ENCODE results near the gene TMEM30A. TPM values are rescaled to one million over a fixed set of nuclear protein-coding genes. Genes with fewer than 3 reads are reported as not detected.
A peak's percentile ranks its signal among the peaks of the same experiment; 100 is the strongest.

Gene TMEM30A
- total and polyA plus RNA-seq, 2 donors, result 40.6 to 45.8 TPM

DNA sequence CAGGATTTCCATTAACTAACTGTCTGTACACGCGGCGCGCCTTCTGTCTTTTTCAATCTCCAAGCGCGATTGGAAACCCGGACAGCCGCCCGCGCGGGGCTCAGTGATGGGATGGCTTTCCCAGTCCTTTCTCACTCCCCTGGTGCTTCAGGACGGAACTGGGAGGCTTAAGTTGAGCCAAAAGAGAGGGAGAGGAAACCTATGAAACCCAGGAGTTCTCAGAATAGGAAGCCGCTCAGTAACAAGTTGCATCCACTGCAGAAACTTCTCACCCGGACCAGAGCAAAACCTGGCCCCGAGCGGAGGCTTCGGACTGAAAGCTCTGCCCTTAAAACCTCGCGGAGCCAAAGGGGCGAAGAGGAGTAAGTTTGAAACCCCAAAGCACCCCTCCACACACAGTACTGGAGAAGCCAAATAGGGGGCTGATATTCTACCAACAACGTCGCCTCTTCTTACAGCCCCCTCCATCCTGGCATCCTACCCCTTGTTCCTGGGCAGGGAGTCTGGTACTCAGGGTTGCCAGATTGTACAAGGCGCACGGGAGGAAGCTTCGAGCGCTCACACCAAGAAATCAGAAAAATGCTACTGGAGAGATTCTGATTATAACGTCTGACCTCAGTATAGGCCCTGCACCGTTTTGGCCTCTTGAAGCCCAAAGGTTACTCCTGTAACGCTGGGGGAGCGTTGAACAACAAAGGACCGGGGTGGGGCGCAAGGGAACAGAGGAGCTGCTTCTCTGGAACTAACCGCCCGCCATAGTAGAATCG, 77.8 kb downstream of the TMEM30A start:
- peak overlapping the region in 1 of 2 donors; percentile 58 for H3K27ac ChIP-seq (ENCODE audit: low read depth in 1 of 2, low read length in 1 of 2)

DNA sequence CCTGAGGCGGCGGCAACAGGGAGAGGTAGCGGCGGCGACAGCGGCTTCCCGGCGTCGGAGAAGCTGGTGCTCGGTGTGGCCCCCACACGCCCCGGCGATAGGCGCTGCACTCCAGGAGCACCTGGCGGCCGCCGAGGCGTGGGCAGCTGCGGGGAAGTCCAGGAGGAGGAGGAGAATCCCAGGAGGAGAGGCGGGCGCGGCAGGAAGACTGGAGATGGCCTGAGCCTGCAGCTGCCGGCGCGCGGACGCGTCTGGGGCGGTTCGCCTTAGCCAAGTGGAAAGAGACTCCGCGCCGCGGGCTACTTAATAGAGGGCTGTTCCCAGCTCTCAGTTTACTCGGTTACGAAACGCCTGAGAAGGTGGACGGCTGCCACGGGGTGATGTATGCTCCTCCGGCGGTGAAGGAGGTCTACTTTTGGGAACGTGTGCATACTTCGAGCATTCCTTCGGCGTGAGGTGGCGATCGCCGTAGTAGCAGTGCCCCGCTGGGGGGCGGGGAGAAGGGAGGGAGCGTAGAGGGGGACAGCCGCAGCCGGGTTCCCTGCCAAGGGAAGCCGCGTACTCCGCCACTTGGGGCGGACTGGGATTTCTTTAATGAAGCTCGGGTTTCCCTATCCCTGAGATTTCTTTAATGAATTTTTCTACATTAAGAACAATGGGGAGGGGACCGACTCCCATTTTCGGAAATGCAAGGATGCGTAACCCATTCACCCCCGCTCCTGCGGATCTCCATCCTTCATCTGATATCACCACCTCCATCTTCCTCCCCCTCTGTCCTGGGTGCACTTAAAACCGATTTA, 78.6 kb downstream of the TMEM30A start, which contains the start of gene COL12A1:
Gene COL12A1 (minus strand): TSS at position 278 of the 800 bp plus-strand sequence. CDS start 3,261 bp downstream, outside the sequence.
- DNase-seq (ENCODE audit: low read depth in 6 of 9, low spot score in 9 of 9), result peak in 1 of 9 donors; percentile 35
- H3K36me3 ChIP-seq (ENCODE audit: control insufficient read depth in 2 of 2, insufficient read depth in 2 of 2, low read length in 1 of 2), result no peaks in the 10 kb centered on the region
- H3K27me3 ChIP-seq (ENCODE audit: control insufficient read depth in 2 of 2, insufficient read depth in 1 of 2, low read length in 1 of 2), result peaks cover 64 to 96% of the 10 kb centered on the region in 2 donors
- 2% methylated on average over 64 of the region's 64 CpGs for WGBS
- H3K9me3 ChIP-seq (ENCODE audit: control insufficient read depth in 2 of 2, insufficient read depth in 1 of 2, low read length in 1 of 2), result peaks cover 0 to 9% of the 10 kb centered on the region in 2 donors
- H3K27ac ChIP-seq (ENCODE audit: low read depth in 1 of 2, low read length in 1 of 2), result peak within 1 kb of the TSS in 1 of 2 donors; percentile 61
- peak within 1 kb of the TSS; percentile 4 to 35 for H3K4me3 ChIP-seq (ENCODE audit: low read length in 2 of 2)
- peaks cover 0 to 22% of the 10 kb centered on the region in 2 donors for H3K4me1 ChIP-seq (ENCODE audit: control insufficient read depth in 2 of 2, insufficient read depth in 2 of 2, low read length in 2 of 2)

More for the DNA sequence above, 77.8 kb downstream of the TMEM30A start:
- H3K4me1 ChIP-seq (ENCODE audit: control insufficient read depth in 2 of 2, insufficient read depth in 2 of 2, low read length in 2 of 2), result peaks cover 0 to 22% of the 10 kb centered on the region in 2 donors
- no peaks in the 10 kb centered on the region for H3K36me3 ChIP-seq (ENCODE audit: control insufficient read depth in 2 of 2, insufficient read depth in 2 of 2, low read length in 1 of 2)
- WGBS, result 7% methylated on average over 35 of the region's 35 CpGs
- DNase-seq (ENCODE audit: low read depth in 6 of 9, low spot score in 9 of 9), result no peak
- H3K27me3 ChIP-seq (ENCODE audit: control insufficient read depth in 2 of 2, insufficient read depth in 1 of 2, low read length in 1 of 2), result peaks cover 63 to 89% of the 10 kb centered on the region in 2 donors
- no peak overlapping the region for H3K4me3 ChIP-seq (ENCODE audit: low read length in 2 of 2)
- peaks cover 0 to 9% of the 10 kb centered on the region in 2 donors for H3K9me3 ChIP-seq (ENCODE audit: control insufficient read depth in 2 of 2, insufficient read depth in 1 of 2, low read length in 1 of 2)

GRCh38 chr6:75204959-75205775, 79.4 kb downstream of the TMEM30A start:
- peak overlapping the region in 1 of 2 donors; percentile 61 for H3K27ac ChIP-seq (ENCODE audit: low read depth in 1 of 2, low read length in 1 of 2)
- H3K4me3 ChIP-seq (ENCODE audit: low read length in 2 of 2), result peak overlapping the region; percentile 4 to 35
- 4% methylated on average over 47 of the region's 47 CpGs for WGBS
- no peaks in the 10 kb centered on the region for H3K36me3 ChIP-seq (ENCODE audit: control insufficient read depth in 2 of 2, insufficient read depth in 2 of 2, low read length in 1 of 2)
- DNase-seq (ENCODE audit: low read depth in 6 of 9, low spot score in 9 of 9), result peak in 1 of 9 donors; percentile 4
- peaks cover 0 to 9% of the 10 kb centered on the region in 2 donors for H3K9me3 ChIP-seq (ENCODE audit: control insufficient read depth in 2 of 2, insufficient read depth in 1 of 2, low read length in 1 of 2)
- H3K4me1 ChIP-seq (ENCODE audit: control insufficient read depth in 2 of 2, insufficient read depth in 2 of 2, low read length in 2 of 2), result peaks cover 0 to 22% of the 10 kb centered on the region in 2 donors
- H3K27me3 ChIP-seq (ENCODE audit: control insufficient read depth in 2 of 2, insufficient read depth in 1 of 2, low read length in 1 of 2), result peaks cover 66 to 97% of the 10 kb centered on the region in 2 donors

GRCh38 chr6:75204217-75204958, 80.2 kb downstream of the TMEM30A start:
- Histone ChIP-seq H3K9me3 (ENCODE audit: control insufficient read depth in 2 of 2, insufficient read depth in 1 of 2, low read length in 1 of 2) (peaks cover 0 to 9% of the 10 kb centered on the region in 2 donors), H3K4me1 (ENCODE audit: control insufficient read depth in 2 of 2, insufficient read depth in 2 of 2, low read length in 2 of 2) (peaks cover 0 to 22% of the 10 kb centered on the region in 2 donors), H3K27ac (ENCODE audit: low read depth in 1 of 2, low read length in 1 of 2) (peak overlapping the region in 1 of 2 donors; percentile 56), H3K4me3 (ENCODE audit: low read length in 2 of 2) (peak overlapping the region in 1 of 2 donors; percentile 35), H3K36me3 (ENCODE audit: control insufficient read depth in 2 of 2, insufficient read depth in 2 of 2, low read length in 1 of 2) (no peaks in the 10 kb centered on the region), H3K27me3 (ENCODE audit: control insufficient read depth in 2 of 2, insufficient read depth in 1 of 2, low read length in 1 of 2) (peaks cover 67 to 94% of the 10 kb centered on the region in 2 donors)
- WGBS, result 4% methylated on average over 35 of the region's 35 CpGs
- DNase-seq (ENCODE audit: low read depth in 6 of 9, low spot score in 9 of 9), result peak in 2 of 9 donors; percentile 37 to 55

DNA sequence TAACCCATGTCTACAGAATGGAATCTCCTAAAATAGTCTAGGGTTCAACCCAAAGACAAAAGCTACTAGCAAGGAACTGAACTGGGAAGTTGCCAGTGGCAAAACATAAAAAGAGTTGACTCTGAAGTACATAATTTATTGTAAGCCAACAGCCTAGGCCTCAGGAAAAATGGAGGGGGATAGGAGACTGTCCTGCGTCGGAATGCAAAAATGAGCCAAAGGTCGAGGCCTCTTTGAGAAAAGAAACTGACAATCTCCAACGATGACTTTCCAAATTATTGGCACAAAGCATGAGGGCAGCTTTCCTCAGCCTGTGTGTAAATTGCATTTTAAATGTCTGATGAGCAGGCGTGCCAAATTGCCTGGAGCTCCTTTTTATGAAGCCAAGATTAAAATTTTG, 80.9 kb downstream of the TMEM30A start:
- Histone ChIP-seq H3K36me3 (ENCODE audit: control insufficient read depth in 2 of 2, insufficient read depth in 2 of 2, low read length in 1 of 2) (no peaks in the 10 kb centered on the region), H3K27me3 (ENCODE audit: control insufficient read depth in 2 of 2, insufficient read depth in 1 of 2, low read length in 1 of 2) (peaks cover 63 to 88% of the 10 kb centered on the region in 2 donors), H3K4me1 (ENCODE audit: control insufficient read depth in 2 of 2, insufficient read depth in 2 of 2, low read length in 2 of 2) (peaks cover 0 to 20% of the 10 kb centered on the region in 2 donors), H3K4me3 (ENCODE audit: low read length in 2 of 2) (no peak overlapping the region), H3K9me3 (ENCODE audit: control insufficient read depth in 2 of 2, insufficient read depth in 1 of 2, low read length in 1 of 2) (peaks cover 0 to 9% of the 10 kb centered on the region in 2 donors), H3K27ac (ENCODE audit: low read depth in 1 of 2, low read length in 1 of 2) (no peak overlapping the region)
- no peak for DNase-seq (ENCODE audit: low read depth in 6 of 9, low spot score in 9 of 9)
- WGBS, result 52% methylated on average over 5 of the region's 5 CpGs

Other genes with a start within 250 kb of the TMEM30A start
- 16.3 TPM for gene COL12A1, start 78.7 kb downstream of the TMEM30A start, total RNA-seq
- gene COL12A1, start 78.7 kb downstream of the TMEM30A start, polyA plus RNA-seq, result 6.8 TPM
- gene COX7A2, start 41.0 kb downstream of the TMEM30A start, total RNA-seq, result 447 TPM
- gene COX7A2, start 41.0 kb downstream of the TMEM30A start, polyA plus RNA-seq, result 422 TPM
- gene FILIP1, start 209.0 kb upstream of the TMEM30A start, total RNA-seq, result 1.9 TPM
- 1.8 TPM for gene FILIP1, start 209.0 kb upstream of the TMEM30A start, polyA plus RNA-seq